ACC112 (cell line): ENCODE measurements around the gene DTWD2.

ENCODE experiments used
- H2AFZ ChIP-seq: fragments of 200-600 bp; sonication (generic); one replicate; pipeline ENCODE4 v1.6.0; 2017; ENCODE audit warnings: antibody characterized with exemption, low read length; ENCODE audit not compliant: unreplicated experiment
- H3K27ac ChIP-seq: fragments of 200-600 bp; sonication (generic); 2 replicates; pipeline ENCODE4 v1.5.1; 2014; ENCODE audit warnings: low read depth, mild to moderate bottlenecking, antibody characterized with exemption, low read length, moderate library complexity
- H3K27me3 ChIP-seq: fragments of 200-600 bp; sonication (generic); 2 replicates; pipeline ENCODE4 v1.6.1; 2014; ENCODE audit warnings: mild to moderate bottlenecking, antibody characterized with exemption, low read length, moderate library complexity, mixed read lengths; ENCODE audit not compliant: insufficient read depth
- H3K36me3 ChIP-seq: fragments of 200-600 bp; sonication (generic); 2 replicates; pipeline ENCODE4 v1.6.1; 2016; ENCODE audit warnings: mild to moderate bottlenecking, antibody characterized with exemption, low read length, moderate library complexity, mixed read lengths; ENCODE audit not compliant: insufficient read depth
- H3K4me1 ChIP-seq: fragments of 200-600 bp; sonication (generic); one replicate; pipeline ENCODE4 v1.6.1; 2016; ENCODE audit warnings: low read length, mixed read lengths; ENCODE audit not compliant: insufficient read depth, unreplicated experiment, control insufficient read depth
- H3K4me3 ChIP-seq: fragments of 200-600 bp; sonication (generic); 2 replicates; pipeline ENCODE4 v1.5.1; 2014; ENCODE audit warnings: mild to moderate bottlenecking, low read depth, low read length
- H3K79me2 ChIP-seq: fragments of 200-600 bp; sonication (generic); one replicate; pipeline ENCODE4 v1.6.0; 2016; ENCODE audit warnings: low read length; ENCODE audit not compliant: control insufficient read depth, unreplicated experiment, insufficient read depth

Gene DTWD2

GRCh38 chr5:118987988-118988865 lies at the start of gene DTWD2:
TSS of gene DTWD2 (minus strand) at chr5:118988547. CDS start at chr5:118988511, 36 bp downstream.
- Histone ChIP-seq H3K4me3 (peak within 1 kb of the TSS; percentile 81), H3K36me3 (no peaks in the 10 kb centered on the region), H3K79me2 (no peaks in the 10 kb centered on the region), H3K27me3 (no peaks in the 10 kb centered on the region), H2AFZ (peak within 1 kb of the TSS; percentile 64), H3K27ac (no peak within 1 kb of the TSS), H3K4me1 (peaks cover 5% of the 10 kb centered on the region)

- Histone ChIP-seq H3K4me3 (no peak overlapping the region), H2AFZ (no peak overlapping the region), H3K79me2 (no peaks in the 10 kb centered on the region), H3K27me3 (no peaks in the 10 kb centered on the region), H3K4me1 (peaks cover 11% of the 10 kb centered on the region), H3K27ac (peak overlapping the region; percentile 8; the same call in 1 of the 2 replicates), H3K36me3 (no peaks in the 10 kb centered on the region)
Measured at GRCh38 chr5:119037496-119038215, 49.3 kb upstream of the DTWD2 start.

- H2AFZ ChIP-seq, result no peak overlapping the region
- H3K36me3 ChIP-seq, result no peaks in the 10 kb centered on the region
- peaks cover 11% of the 10 kb centered on the region for H3K4me1 ChIP-seq
- H3K79me2 ChIP-seq, result no peaks in the 10 kb centered on the region
- H3K4me3 ChIP-seq, result no peak overlapping the region
- H3K27ac ChIP-seq, result no peak overlapping the region
- H3K27me3 ChIP-seq, result no peaks in the 10 kb centered on the region
Measured at GRCh38 chr5:119036101-119036762, 47.9 kb upstream of the DTWD2 start.

GRCh38 chr5:119033135-119033534 lies 44.8 kb upstream of the DTWD2 start:
- Histone ChIP-seq H3K36me3 (no peaks in the 10 kb centered on the region), H3K79me2 (no peaks in the 10 kb centered on the region), H3K27ac (no peak overlapping the region), H3K4me1 (peaks cover 11% of the 10 kb centered on the region), H2AFZ (no peak overlapping the region), H3K4me3 (no peak overlapping the region), H3K27me3 (no peaks in the 10 kb centered on the region)

- H2AFZ ChIP-seq, result no peak overlapping the region
- H3K79me2 ChIP-seq, result no peaks in the 10 kb centered on the region
- no peak overlapping the region for H3K4me3 ChIP-seq
- no peak overlapping the region for H3K27ac ChIP-seq
- H3K27me3 ChIP-seq, result no peaks in the 10 kb centered on the region
- H3K4me1 ChIP-seq, result peaks cover 11% of the 10 kb centered on the region
- H3K36me3 ChIP-seq, result no peaks in the 10 kb centered on the region
Measured at GRCh38 chr5:119032656-119033055, 44.3 kb upstream of the DTWD2 start.

- Histone ChIP-seq H3K79me2 (no peaks in the 10 kb centered on the region), H3K27me3 (no peaks in the 10 kb centered on the region), H2AFZ (no peak overlapping the region), H3K4me3 (no peak overlapping the region), H3K27ac (no peak overlapping the region), H3K4me1 (peaks cover 11% of the 10 kb centered on the region), H3K36me3 (no peaks in the 10 kb centered on the region)
Measured at GRCh38 chr5:119031905-119032304, 43.6 kb upstream of the DTWD2 start.

- Histone ChIP-seq H2AFZ (no peak overlapping the region), H3K4me3 (no peak overlapping the region), H3K27me3 (no peaks in the 10 kb centered on the region), H3K27ac (no peak overlapping the region), H3K4me1 (peaks cover 7% of the 10 kb centered on the region), H3K79me2 (no peaks in the 10 kb centered on the region), H3K36me3 (no peaks in the 10 kb centered on the region)
Measured at GRCh38 chr5:119031011-119031886, 42.9 kb upstream of the DTWD2 start.

- H3K27ac ChIP-seq, result no peak overlapping the region
- H3K27me3 ChIP-seq, result no peaks in the 10 kb centered on the region
- no peak overlapping the region for H2AFZ ChIP-seq
- no peaks in the 10 kb centered on the region for H3K36me3 ChIP-seq
- no peaks in the 10 kb centered on the region for H3K4me1 ChIP-seq
- no peak overlapping the region for H3K4me3 ChIP-seq
- H3K79me2 ChIP-seq, result no peaks in the 10 kb centered on the region
Measured at GRCh38 chr5:119028575-119028974, 40.2 kb upstream of the DTWD2 start.

GRCh38 chr5:119022773-119023172 lies 34.4 kb upstream of the DTWD2 start:
- peaks cover 10% of the 10 kb centered on the region for H3K4me1 ChIP-seq
- H3K27me3 ChIP-seq, result no peaks in the 10 kb centered on the region
- no peak overlapping the region for H2AFZ ChIP-seq
- H3K79me2 ChIP-seq, result no peaks in the 10 kb centered on the region
- no peak overlapping the region for H3K4me3 ChIP-seq
- H3K27ac ChIP-seq, result no peak overlapping the region
- no peaks in the 10 kb centered on the region for H3K36me3 ChIP-seq
